Progenitor cell of endocrine pancreas (in vitro differentiated cells): ENCODE results near the gene VRK2. TPM values are rescaled to one million over a fixed set of nuclear protein-coding genes. Genes with fewer than 3 reads are reported as not detected.
"Not testable (repeated sequence)": the region's sequence is repeated elsewhere in the genome, so short reads cannot be mapped to it uniquely, and the experiment has no call there.

Experiments used
- DNase-seq: peaks from one replicate; pipeline ENCODE4 v3.0.0; 2021; ENCODE audit warnings: low spot score; ENCODE audit not compliant: unreplicated experiment
- H3K27ac Mint-ChIP-seq: 2 replicates; pipeline ENCODE4 v1.8.0; 2021; ENCODE audit warnings: mild to moderate bottlenecking, moderate library complexity, mixed read lengths
- H3K27me3 Mint-ChIP-seq: 2 replicates; pipeline ENCODE4 v1.8.0; 2021; ENCODE audit warnings: mixed read lengths
- H3K36me3 Mint-ChIP-seq: 2 replicates; pipeline ENCODE4 v1.8.0; 2022; ENCODE audit warnings: mixed read lengths; ENCODE audit not compliant: insufficient read depth
- H3K4me1 Mint-ChIP-seq: 2 replicates; pipeline ENCODE4 v1.8.0; 2021; ENCODE audit warnings: low read depth, mixed read lengths
- H3K4me3 Mint-ChIP-seq: 2 replicates; pipeline ENCODE4 v1.8.0; 2021; ENCODE audit warnings: low read depth, mild to moderate bottlenecking, moderate library complexity, mixed read lengths
- H3K9me3 Mint-ChIP-seq: 2 replicates; pipeline ENCODE4 v1.8.0; 2021; ENCODE audit warnings: low read depth, mixed read lengths
- CTCF ChIP-seq: fragments of 200-600 bp; sonication (generic); IDR thresholded peaks from one replicate; pipeline ENCODE4 v1.5.0; 2021; ENCODE audit warnings: antibody characterized with exemption, mild to moderate bottlenecking; ENCODE audit not compliant: unreplicated experiment
- total RNA-seq: library from RNA; stranded (reverse); gene quantifications from 2 replicates; pipeline ENCODE4 v1.2.1, GENCODE V29; 2021

Gene VRK2
- total RNA-seq, 1 donor from 2014 or later = 22.7 TPM

DNA sequence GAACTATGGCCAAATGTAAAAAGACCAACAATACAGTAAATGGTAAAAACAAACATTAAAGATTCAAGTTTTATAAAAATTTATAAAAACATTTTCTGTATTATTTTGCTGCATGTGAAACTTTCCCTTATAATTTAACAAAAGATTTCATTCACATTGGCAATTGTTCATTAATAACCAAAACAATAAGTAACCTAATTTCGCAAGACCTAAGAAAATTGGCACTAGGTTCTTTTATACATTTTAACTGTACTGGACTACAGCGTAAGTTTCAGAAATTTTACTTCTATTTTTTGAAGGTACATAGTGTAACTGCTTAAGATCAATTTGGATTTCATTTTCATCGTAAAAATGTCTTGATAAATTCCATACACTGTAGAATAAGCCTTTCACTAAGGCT lies 117.3 kb downstream of the VRK2 start:
- H3K27ac Mint-ChIP-seq = no peak overlapping the region
- no peak overlapping the region for H3K4me3 Mint-ChIP-seq
- H3K27me3 Mint-ChIP-seq = no peaks in the 10 kb centered on the region
- no peaks in the 10 kb centered on the region for H3K4me1 Mint-ChIP-seq
- H3K9me3 Mint-ChIP-seq = no peaks in the 10 kb centered on the region
- TF ChIP-seq CTCF = no peak
- peaks cover 13% of the 10 kb centered on the region for H3K36me3 Mint-ChIP-seq
- no peak for DNase-seq

DNA sequence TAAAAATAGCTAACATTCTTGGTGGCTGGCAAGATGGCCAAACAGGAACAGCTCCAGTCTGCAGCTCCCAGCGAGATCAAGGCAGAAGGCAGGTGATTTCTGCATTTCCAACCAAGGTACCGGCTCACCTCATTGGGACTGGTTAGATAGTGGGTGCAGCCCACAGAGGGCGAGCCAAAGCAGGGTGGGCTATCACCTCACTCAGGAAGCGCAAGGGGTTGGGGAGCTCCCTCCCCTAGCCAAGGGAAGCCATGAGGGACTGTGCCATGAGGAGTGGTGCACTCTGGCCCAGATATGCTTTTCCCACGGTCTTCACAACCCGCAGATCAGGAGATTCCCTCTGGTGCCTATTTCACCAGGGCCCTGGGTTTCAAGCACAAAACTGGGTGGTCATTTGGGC lies 121.5 kb downstream of the VRK2 start:
- H3K27ac Mint-ChIP-seq, DNase-seq, H3K4me1 Mint-ChIP-seq, H3K27me3 Mint-ChIP-seq, H3K4me3 Mint-ChIP-seq: not testable (repeated sequence)
- Mint-ChIP-seq H3K9me3 (peaks cover 18% of the 10 kb centered on the region), H3K36me3 (peaks cover 34% of the 10 kb centered on the region)

DNA sequence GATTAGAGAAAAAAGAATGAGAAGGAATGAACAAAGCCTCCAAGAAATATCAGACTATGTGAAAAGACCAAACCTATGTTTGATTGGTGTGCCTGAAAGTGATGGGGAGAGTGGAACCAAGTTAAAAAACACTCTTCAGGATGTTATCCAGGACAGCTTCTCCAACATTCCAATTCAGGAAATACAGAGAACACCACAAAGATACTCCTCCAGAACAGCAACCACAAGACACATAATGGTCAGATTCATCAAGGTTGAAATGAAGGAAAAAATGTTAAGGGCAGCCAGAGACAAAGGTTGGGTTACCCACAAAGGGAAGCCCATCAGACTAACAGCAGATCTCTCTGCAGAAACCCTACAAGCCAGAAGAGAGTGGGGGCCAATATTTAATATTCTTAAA lies 123.2 kb downstream of the VRK2 start:
- H3K4me1 Mint-ChIP-seq, H3K4me3 Mint-ChIP-seq, H3K27me3 Mint-ChIP-seq, DNase-seq, H3K27ac Mint-ChIP-seq: not testable (repeated sequence)
- H3K36me3 Mint-ChIP-seq = peaks cover 48% of the 10 kb centered on the region
- peaks cover 30% of the 10 kb centered on the region for H3K9me3 Mint-ChIP-seq

DNA sequence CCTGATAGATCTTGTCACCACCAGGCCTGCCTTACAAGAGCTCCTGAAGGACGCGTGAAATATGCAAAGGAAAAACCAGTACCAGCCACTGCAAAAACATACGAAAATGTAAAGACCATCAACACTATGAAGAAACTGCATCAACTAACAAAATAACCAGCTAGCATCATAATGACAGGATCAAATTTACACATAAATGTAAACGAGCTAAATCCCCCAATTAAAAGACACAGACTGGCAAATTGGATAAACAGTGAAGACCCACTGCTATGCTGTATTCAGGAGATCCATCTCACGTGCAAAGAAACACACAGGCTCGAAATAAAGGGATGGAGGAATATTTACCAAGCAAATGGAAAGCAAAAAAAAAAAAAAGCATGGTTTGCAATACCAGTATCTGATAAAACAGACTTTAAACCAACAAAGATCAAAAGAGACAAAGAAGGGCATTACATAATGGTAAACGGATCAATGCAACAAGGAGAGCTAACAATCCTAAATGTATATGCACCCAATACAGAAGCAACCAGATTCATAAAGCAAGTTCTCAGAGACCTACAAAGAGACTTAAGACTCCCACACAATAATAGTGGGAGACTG lies 123.8 kb downstream of the VRK2 start:
- not testable (repeated sequence) for H3K4me1 Mint-ChIP-seq, H3K4me3 Mint-ChIP-seq, H3K27me3 Mint-ChIP-seq, H3K27ac Mint-ChIP-seq, DNase-seq
- peaks cover 31% of the 10 kb centered on the region for H3K9me3 Mint-ChIP-seq
- H3K36me3 Mint-ChIP-seq = peaks cover 48% of the 10 kb centered on the region

DNA sequence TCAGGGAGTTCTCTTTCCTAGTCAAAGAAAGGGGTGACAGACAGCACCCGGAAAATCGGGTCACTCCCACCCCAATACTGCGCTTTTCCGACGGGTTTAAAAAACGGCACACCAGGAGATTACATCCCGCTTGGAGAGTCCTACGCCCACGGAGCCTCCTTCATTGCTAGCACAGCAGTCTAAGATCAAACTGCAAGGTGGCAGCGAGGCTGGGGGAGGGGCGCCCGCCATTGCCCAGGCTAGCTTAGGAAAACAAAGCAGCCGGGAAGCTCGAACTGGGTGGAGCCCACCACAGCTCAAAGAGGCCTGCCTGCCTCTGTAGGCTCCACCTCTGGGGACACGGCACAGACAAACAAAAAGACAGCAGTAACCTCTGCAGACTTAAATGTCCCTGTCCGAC lies 125.2 kb downstream of the VRK2 start:
- Mint-ChIP-seq H3K36me3 (peaks cover 50% of the 10 kb centered on the region), H3K9me3 (peaks cover 31% of the 10 kb centered on the region)

GRCh38 chr2:58177187-58177586 lies 130.6 kb downstream of the VRK2 start:
- Mint-ChIP-seq H3K36me3 (peaks cover 55% of the 10 kb centered on the region), H3K9me3 (peaks cover 41% of the 10 kb centered on the region)
- not testable (repeated sequence) for H3K4me3 Mint-ChIP-seq, H3K27ac Mint-ChIP-seq, H3K4me1 Mint-ChIP-seq, DNase-seq, H3K27me3 Mint-ChIP-seq

More for the DNA sequence above, 125.2 kb downstream of the VRK2 start:
- H3K4me3 Mint-ChIP-seq, H3K4me1 Mint-ChIP-seq, H3K27ac Mint-ChIP-seq, H3K27me3 Mint-ChIP-seq, DNase-seq: not testable (repeated sequence)

DNA sequence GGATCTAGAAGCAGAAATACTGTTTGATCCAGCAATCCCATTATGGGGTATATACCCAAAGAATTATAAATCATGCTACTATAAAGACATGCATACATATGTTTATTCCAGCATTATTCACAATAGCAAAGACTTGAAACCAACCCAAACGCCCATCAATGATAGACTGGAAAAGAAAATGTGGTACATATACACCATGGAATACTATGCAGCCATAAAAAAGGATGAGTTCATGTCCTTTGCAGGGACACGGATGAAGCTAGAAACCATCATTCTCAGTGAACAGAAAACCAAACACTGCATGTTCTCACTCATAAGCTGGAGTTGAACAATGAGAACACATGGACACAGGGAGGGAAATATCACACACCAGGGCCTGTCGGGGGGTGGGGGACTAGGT lies 133.6 kb downstream of the VRK2 start:
- not testable (repeated sequence) for DNase-seq, H3K4me3 Mint-ChIP-seq, H3K27me3 Mint-ChIP-seq, H3K27ac Mint-ChIP-seq, H3K4me1 Mint-ChIP-seq
- peaks cover 23% of the 10 kb centered on the region for H3K9me3 Mint-ChIP-seq
- H3K36me3 Mint-ChIP-seq = peaks cover 32% of the 10 kb centered on the region

GRCh38 chr2:58180635-58181034 lies 134.0 kb downstream of the VRK2 start:
- no peaks in the 10 kb centered on the region for H3K27me3 Mint-ChIP-seq
- DNase-seq = no peak
- H3K9me3 Mint-ChIP-seq = peaks cover 23% of the 10 kb centered on the region
- H3K27ac Mint-ChIP-seq = no peak overlapping the region
- H3K36me3 Mint-ChIP-seq = peaks cover 31% of the 10 kb centered on the region
- no peak for TF ChIP-seq CTCF
- H3K4me1 Mint-ChIP-seq = no peaks in the 10 kb centered on the region
- H3K4me3 Mint-ChIP-seq = no peak overlapping the region
